ENCODE data around the gene TIMELESS.
"Not testable (repeated sequence)": the region's sequence is repeated elsewhere in the genome, so short reads cannot be mapped to it uniquely, and the experiment has no call there.

TIMELESS gene

GRCh38 chr12:56448860-56449621 is at the start of gene TIMELESS:
Gene TIMELESS (minus strand): TSS chr12:56449426. CDS start chr12:56434170, 15,256 bp downstream.
- DNase-seq (ENCODE audit: low spot score): peak; percentile 93

GRCh38 chr12:56498126-56498902 is 49.1 kb upstream of the TIMELESS start:
- not testable (repeated sequence) for DNase-seq (ENCODE audit: low spot score)

GRCh38 chr12:56496704-56497103 is 47.5 kb upstream of the TIMELESS start:
- peak; percentile 28 for DNase-seq (ENCODE audit: low spot score)

- not testable (repeated sequence) for DNase-seq (ENCODE audit: low spot score)
Measured at GRCh38 chr12:56494481-56494880, 45.3 kb upstream of the TIMELESS start.

- not testable (repeated sequence) for DNase-seq (ENCODE audit: low spot score)
Measured at GRCh38 chr12:56494106-56494415, 44.8 kb upstream of the TIMELESS start.

GRCh38 chr12:56493409-56494105 is 44.3 kb upstream of the TIMELESS start:
- DNase-seq (ENCODE audit: low spot score): not testable (repeated sequence)

- DNase-seq (ENCODE audit: low spot score): no peak
Measured at GRCh38 chr12:56490360-56490759, 41.1 kb upstream of the TIMELESS start.

GRCh38 chr12:56488041-56488955 is 39.1 kb upstream of the TIMELESS start, which contains the start of gene GLS2:
Gene GLS2 (minus strand): TSS chr12:56488161. CDS start chr12:56488118, 43 bp downstream.
- DNase-seq (ENCODE audit: low spot score): peak; percentile 70

- no peak for DNase-seq (ENCODE audit: low spot score)
Measured at GRCh38 chr12:56487448-56488040, 38.3 kb upstream of the TIMELESS start.

GRCh38 chr12:56486694-56487093 is 37.5 kb upstream of the TIMELESS start:
- DNase-seq (ENCODE audit: low spot score): no peak

GRCh38 chr12:56484566-56484965 is 35.3 kb upstream of the TIMELESS start:
- DNase-seq (ENCODE audit: low spot score): no peak

- no peak for DNase-seq (ENCODE audit: low spot score)
Measured at GRCh38 chr12:56479625-56480024, 30.4 kb upstream of the TIMELESS start.

- no peak for DNase-seq (ENCODE audit: low spot score)
Measured at GRCh38 chr12:56477521-56478225, 28.4 kb upstream of the TIMELESS start.

GRCh38 chr12:56476972-56477432 is 27.8 kb upstream of the TIMELESS start:
- no peak for DNase-seq (ENCODE audit: low spot score)

- DNase-seq (ENCODE audit: low spot score): no peak
Measured at GRCh38 chr12:56476143-56476542, 26.9 kb upstream of the TIMELESS start.

- no peak for DNase-seq (ENCODE audit: low spot score)
Measured at GRCh38 chr12:56474389-56474788, 25.2 kb upstream of the TIMELESS start.

- no peak for DNase-seq (ENCODE audit: low spot score)
Measured at GRCh38 chr12:56469007-56469930, 20.0 kb upstream of the TIMELESS start.

GRCh38 chr12:56468216-56469006 is 19.2 kb upstream of the TIMELESS start, which contains the start of gene SPRYD4:
Gene SPRYD4 (plus strand): TSS chr12:56468578. CDS start chr12:56468592, 14 bp downstream.
- peak; percentile 93 for DNase-seq (ENCODE audit: low spot score)

All from globus pallidus (tissue), 1 donor.